ENCODE results near the gene MSN.
"Not testable (repeated sequence)": the region's sequence is repeated elsewhere in the genome, so short reads cannot be mapped to it uniquely, and the experiment has no call there.

The MSN gene

GRCh38 chrX:65752294-65752693 is 84.8 kb downstream of the MSN start:
- H3K27me3 ChIP-seq: no peaks in the 10 kb centered on the region
- no peaks in the 10 kb centered on the region for H3K4me1 ChIP-seq
- DNase-seq: no peak
- TF ChIP-seq CTCF (IDR thresholded peaks at IDR 0.05): no peak
- H3K27ac ChIP-seq: no peak overlapping the region
- no peak overlapping the region for H3K4me3 ChIP-seq
- H3K36me3 ChIP-seq: no peaks in the 10 kb centered on the region
- peaks cover 0 to 13% (median 0%) of the 10 kb centered on the region in 3 donors for H3K9me3 ChIP-seq
- intact Hi-C loops (cut with DNase I; ENCODE audit: low total_unique reads): no loop called here

GRCh38 chrX:65755786-65756185 is 88.3 kb downstream of the MSN start:
- Histone ChIP-seq H3K27me3 (no peaks in the 10 kb centered on the region), H3K4me1 (no peaks in the 10 kb centered on the region), H3K9me3 (peaks cover 0 to 22% (median 0%) of the 10 kb centered on the region in 3 donors), H3K4me3 (no peak overlapping the region), H3K27ac (no peak overlapping the region), H3K36me3 (no peaks in the 10 kb centered on the region)
- intact Hi-C loops (cut with DNase I; ENCODE audit: low total_unique reads): no loop called here
- no peak for DNase-seq
- TF ChIP-seq CTCF (IDR thresholded peaks at IDR 0.05): no peak

- no peaks in the 10 kb centered on the region for H3K4me1 ChIP-seq
- no peaks in the 10 kb centered on the region for H3K27me3 ChIP-seq
- TF ChIP-seq CTCF (IDR thresholded peaks at IDR 0.05): no peak
- no peak overlapping the region for H3K27ac ChIP-seq
- H3K9me3 ChIP-seq: peaks cover 0 to 24% (median 4%) of the 10 kb centered on the region in 3 donors
- H3K36me3 ChIP-seq: no peaks in the 10 kb centered on the region
- no peak for DNase-seq
- intact Hi-C loops (cut with DNase I; ENCODE audit: low total_unique reads): no loop called here
- no peak overlapping the region for H3K4me3 ChIP-seq
Observed at GRCh38 chrX:65757943-65758342, 90.5 kb downstream of the MSN start.

- Histone ChIP-seq H3K36me3 (no peaks in the 10 kb centered on the region), H3K27me3 (no peaks in the 10 kb centered on the region), H3K27ac (no peak overlapping the region), H3K4me3 (no peak overlapping the region), H3K4me1 (no peaks in the 10 kb centered on the region), H3K9me3 (peaks cover 0 to 19% (median 4%) of the 10 kb centered on the region in 3 donors)
- intact Hi-C loops (cut with DNase I; ENCODE audit: low total_unique reads): no loop called here
- DNase-seq: no peak
- TF ChIP-seq CTCF (IDR thresholded peaks at IDR 0.05): no peak
Observed at GRCh38 chrX:65758505-65758904, 91.1 kb downstream of the MSN start.

GRCh38 chrX:65759525-65759924 is 92.1 kb downstream of the MSN start:
- H3K27me3 ChIP-seq; H3K36me3 ChIP-seq; DNase-seq; H3K27ac ChIP-seq; intact Hi-C loops (cut with DNase I; ENCODE audit: low total_unique reads); H3K4me1 ChIP-seq; H3K4me3 ChIP-seq: not testable (repeated sequence)
- H3K9me3 ChIP-seq: peaks cover 0 to 11% (median 4%) of the 10 kb centered on the region in 3 donors

GRCh38 chrX:65769564-65770292 is 102.3 kb downstream of the MSN start:
- intact Hi-C loops (cut with DNase I; ENCODE audit: low total_unique reads): no loop called here
- Histone ChIP-seq H3K4me3 (no peak overlapping the region), H3K27me3 (no peaks in the 10 kb centered on the region), H3K4me1 (no peaks in the 10 kb centered on the region), H3K27ac (no peak overlapping the region), H3K36me3 (no peaks in the 10 kb centered on the region), H3K9me3 (no peaks in the 10 kb centered on the region)
- TF ChIP-seq CTCF (IDR thresholded peaks at IDR 0.05): no peak
- no peak for DNase-seq
